Measurements from ENCODE around the gene URI1.

URI1 gene

GRCh38 chr19:30022659-30023058 lies 80.6 kb downstream of the URI1 start:
- Histone ChIP-seq H3K36me3 (ENCODE audit: low read depth) (0 out of 2 replicates have a peak, but pooled peaks cover 15% of the 10 kb centered on the region), H3K9me3 (ENCODE audit: severe bottlenecking) (no peaks in the 10 kb centered on the region), H3K4me3 (ENCODE audit: severe bottlenecking) (no peak overlapping the region), H3K27ac (ENCODE audit: poor library complexity, severe bottlenecking) (no peak overlapping the region), H3K4me1 (ENCODE audit: insufficient read depth, poor library complexity, severe bottlenecking) (no peaks in the 10 kb centered on the region), H3K27me3 (ENCODE audit: insufficient read depth, poor library complexity, severe bottlenecking) (no peaks in the 10 kb centered on the region)
- DNase-seq (ENCODE audit: low spot score) (no peak), ATAC-seq (ENCODE audit: low read depth) (no peak)
- TF ChIP-seq CTCF (IDR thresholded peaks at IDR 0.05; ENCODE audit: poor library complexity, severe bottlenecking) = no peak

GRCh38 chr19:30023330-30023729 lies 81.3 kb downstream of the URI1 start:
- no peak overlapping the region for H3K27ac ChIP-seq (ENCODE audit: poor library complexity, severe bottlenecking)
- no peaks in the 10 kb centered on the region for H3K27me3 ChIP-seq (ENCODE audit: insufficient read depth, poor library complexity, severe bottlenecking)
- no peaks in the 10 kb centered on the region for H3K4me1 ChIP-seq (ENCODE audit: insufficient read depth, poor library complexity, severe bottlenecking)
- no peak for TF ChIP-seq CTCF (IDR thresholded peaks at IDR 0.05; ENCODE audit: poor library complexity, severe bottlenecking)
- no peak overlapping the region for H3K4me3 ChIP-seq (ENCODE audit: severe bottlenecking)
- H3K36me3 ChIP-seq (ENCODE audit: low read depth) = 0 out of 2 replicates have a peak, but pooled peaks cover 13% of the 10 kb centered on the region
- no peaks in the 10 kb centered on the region for H3K9me3 ChIP-seq (ENCODE audit: severe bottlenecking)
- no peak for ATAC-seq (ENCODE audit: low read depth)
- no peak for DNase-seq (ENCODE audit: low spot score)

GRCh38 chr19:30024091-30024490 lies 82.1 kb downstream of the URI1 start:
- no peak for DNase-seq (ENCODE audit: low spot score)
- Histone ChIP-seq H3K36me3 (ENCODE audit: low read depth) (0 out of 2 replicates have a peak, but pooled peaks cover 13% of the 10 kb centered on the region), H3K4me1 (ENCODE audit: insufficient read depth, poor library complexity, severe bottlenecking) (peaks cover 3% of the 10 kb centered on the region), H3K27me3 (ENCODE audit: insufficient read depth, poor library complexity, severe bottlenecking) (no peaks in the 10 kb centered on the region), H3K9me3 (ENCODE audit: severe bottlenecking) (no peaks in the 10 kb centered on the region), H3K27ac (ENCODE audit: poor library complexity, severe bottlenecking) (no peak overlapping the region), H3K4me3 (ENCODE audit: severe bottlenecking) (no peak overlapping the region)
- no peak for TF ChIP-seq CTCF (IDR thresholded peaks at IDR 0.05; ENCODE audit: poor library complexity, severe bottlenecking)
- ATAC-seq (ENCODE audit: low read depth) = no peak

- H3K36me3 ChIP-seq (ENCODE audit: low read depth) = peaks cover 16% of the 10 kb centered on the region; the same call in 1 of the 2 replicates
These were observed 84.9 kb downstream of the URI1 start for GRCh38 chr19:30026933-30027332.

More at GRCh38 chr19:30026933-30027332, 84.9 kb downstream of the URI1 start:
- Histone ChIP-seq H3K4me1 (ENCODE audit: insufficient read depth, poor library complexity, severe bottlenecking) (peaks cover 18% of the 10 kb centered on the region), H3K9me3 (ENCODE audit: severe bottlenecking) (no peaks in the 10 kb centered on the region), H3K27me3 (ENCODE audit: insufficient read depth, poor library complexity, severe bottlenecking) (no peaks in the 10 kb centered on the region), H3K4me3 (ENCODE audit: severe bottlenecking) (no peak overlapping the region), H3K27ac (ENCODE audit: poor library complexity, severe bottlenecking) (no peak overlapping the region)
- TF ChIP-seq CTCF (IDR thresholded peaks at IDR 0.05; ENCODE audit: poor library complexity, severe bottlenecking) = no peak
- ATAC-seq (ENCODE audit: low read depth) (no peak), DNase-seq (ENCODE audit: low spot score) (no peak)
